MM.1S (cell line): ENCODE results near the gene POTEB3.
"Not testable (repeated sequence)": the region's sequence is repeated elsewhere in the genome, so short reads cannot be mapped to it uniquely, and the experiment has no call there.

Experiments
- EZH2 ChIP-seq: fragments of 300-600 bp; sonication (generic); optimal IDR thresholded peaks from 2 replicates; pipeline ENCODE3; 2017; ENCODE audit warnings: low read depth, mild to moderate bottlenecking, antibody characterized with exemption, low read length, mixed read lengths
- TF ChIP-seq, protein P1 (sequence below): fragments of 300-600 bp; sonication (generic); IDR thresholded peaks from 2 replicates; pipeline ENCODE4 v1.5.1; 2016; ENCODE audit warnings: antibody characterized with exemption, low read length, mixed read lengths

DNA sequence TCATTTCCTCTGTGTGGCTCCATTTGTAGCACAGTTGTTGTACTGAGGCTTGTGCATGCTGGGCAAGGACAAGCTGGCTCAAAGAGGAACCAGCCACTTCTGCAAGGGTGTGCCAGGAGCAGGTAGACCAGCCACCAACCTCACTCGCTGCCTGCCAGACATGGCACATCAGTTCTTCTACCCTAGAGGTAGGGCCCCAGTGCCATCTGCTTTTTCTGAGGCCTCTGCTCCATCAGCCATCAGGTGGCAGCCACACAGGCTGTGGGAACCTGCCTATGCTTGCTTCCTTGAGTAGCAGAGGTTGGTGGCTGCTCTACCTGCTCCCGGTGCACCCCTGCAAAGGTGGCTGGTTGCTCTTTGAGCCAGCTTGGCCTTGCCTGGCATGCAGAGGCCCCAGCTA lies 42.6 kb downstream of the POTEB3 start:
- TF ChIP-seq, protein P1, sequence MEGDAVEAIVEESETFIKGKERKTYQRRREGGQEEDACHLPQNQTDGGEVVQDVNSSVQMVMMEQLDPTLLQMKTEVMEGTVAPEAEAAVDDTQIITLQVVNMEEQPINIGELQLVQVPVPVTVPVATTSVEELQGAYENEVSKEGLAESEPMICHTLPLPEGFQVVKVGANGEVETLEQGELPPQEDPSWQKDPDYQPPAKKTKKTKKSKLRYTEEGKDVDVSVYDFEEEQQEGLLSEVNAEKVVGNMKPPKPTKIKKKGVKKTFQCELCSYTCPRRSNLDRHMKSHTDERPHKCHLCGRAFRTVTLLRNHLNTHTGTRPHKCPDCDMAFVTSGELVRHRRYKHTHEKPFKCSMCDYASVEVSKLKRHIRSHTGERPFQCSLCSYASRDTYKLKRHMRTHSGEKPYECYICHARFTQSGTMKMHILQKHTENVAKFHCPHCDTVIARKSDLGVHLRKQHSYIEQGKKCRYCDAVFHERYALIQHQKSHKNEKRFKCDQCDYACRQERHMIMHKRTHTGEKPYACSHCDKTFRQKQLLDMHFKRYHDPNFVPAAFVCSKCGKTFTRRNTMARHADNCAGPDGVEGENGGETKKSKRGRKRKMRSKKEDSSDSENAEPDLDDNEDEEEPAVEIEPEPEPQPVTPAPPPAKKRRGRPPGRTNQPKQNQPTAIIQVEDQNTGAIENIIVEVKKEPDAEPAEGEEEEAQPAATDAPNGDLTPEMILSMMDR = not testable (repeated sequence)
- not testable (repeated sequence) for TF ChIP-seq EZH2
